Epithelial cell of prostate (primary cell): ENCODE measurements around the gene TCEA3.

Source experiments
- DNase-seq: peaks from one replicate; pipeline ENCODE4 v3.0.0-alpha.2; 2011; ENCODE audit warnings: low read depth, low spot score
- H3K27ac ChIP-seq: fragments of 450-650 bp; 2 replicates; pipeline ENCODE4 v1.5.1; 2017; ENCODE audit warnings: mild to moderate bottlenecking

TCEA3 gene

GRCh38 chr1:23448846-23449245 is 24.3 kb upstream of the TCEA3 start:
- DNase-seq, result no peak
- H3K27ac ChIP-seq, result no peak overlapping the region

GRCh38 chr1:23446661-23447310 is 22.2 kb upstream of the TCEA3 start:
- H3K27ac ChIP-seq, result no peak overlapping the region
- DNase-seq, result no peak

GRCh38 chr1:23444596-23445390 is 20.2 kb upstream of the TCEA3 start:
- no peak overlapping the region for H3K27ac ChIP-seq
- DNase-seq, result no peak

GRCh38 chr1:23444104-23444533 is 19.6 kb upstream of the TCEA3 start:
- H3K27ac ChIP-seq, result no peak overlapping the region
- DNase-seq, result no peak

- DNase-seq, result no peak
Measured at GRCh38 chr1:23442751-23443150, 18.2 kb upstream of the TCEA3 start.

GRCh38 chr1:23441446-23442148 is 17.0 kb upstream of the TCEA3 start:
- no peak for DNase-seq
- H3K27ac ChIP-seq, result no peak overlapping the region

More at GRCh38 chr1:23442751-23443150, 18.2 kb upstream of the TCEA3 start:
- no peak overlapping the region for H3K27ac ChIP-seq

GRCh38 chr1:23438545-23438944 is 14.0 kb upstream of the TCEA3 start:
- no peak for DNase-seq
- H3K27ac ChIP-seq, result no peak overlapping the region

- no peak overlapping the region for H3K27ac ChIP-seq
- DNase-seq, result no peak
Measured at GRCh38 chr1:23437355-23437664, 12.8 kb upstream of the TCEA3 start.

- H3K27ac ChIP-seq, result no peak overlapping the region
- DNase-seq, result no peak
Measured at GRCh38 chr1:23436520-23437354, 12.2 kb upstream of the TCEA3 start.

- DNase-seq, result no peak
- no peak overlapping the region for H3K27ac ChIP-seq
Measured at GRCh38 chr1:23434260-23434775, 9.8 kb upstream of the TCEA3 start.

GRCh38 chr1:23433122-23433521 is 8.6 kb upstream of the TCEA3 start:
- H3K27ac ChIP-seq, result no peak overlapping the region
- DNase-seq, result no peak

GRCh38 chr1:23431431-23431830 is 6.9 kb upstream of the TCEA3 start:
- no peak overlapping the region for H3K27ac ChIP-seq
- DNase-seq, result no peak

GRCh38 chr1:23430803-23431202 is 6.3 kb upstream of the TCEA3 start:
- no peak for DNase-seq
- no peak overlapping the region for H3K27ac ChIP-seq

- no peak for DNase-seq
- H3K27ac ChIP-seq, result no peak overlapping the region
Measured at GRCh38 chr1:23428136-23428905, 3.8 kb upstream of the TCEA3 start.

- DNase-seq, result no peak
- no peak overlapping the region for H3K27ac ChIP-seq
Measured at GRCh38 chr1:23427550-23427949, 3.0 kb upstream of the TCEA3 start.

- no peak overlapping the region for H3K27ac ChIP-seq
- DNase-seq, result no peak
Measured at GRCh38 chr1:23426828-23427227, 2.3 kb upstream of the TCEA3 start.

GRCh38 chr1:23425193-23425494 is 596 bp upstream of the TCEA3 start:
- no peak overlapping the region for H3K27ac ChIP-seq
- no peak for DNase-seq

GRCh38 chr1:23423415-23424292 is 894 bp downstream of the TCEA3 start:
- no peak overlapping the region for H3K27ac ChIP-seq
- no peak for DNase-seq

- no peak overlapping the region for H3K27ac ChIP-seq
- no peak for DNase-seq
Measured at GRCh38 chr1:23422941-23423340, 1.6 kb downstream of the TCEA3 start.
